ES-I3 (cell line): ENCODE measurements around the gene LRCH2.
"Not testable (repeated sequence)": the region's sequence is repeated elsewhere in the genome, so short reads cannot be mapped to it uniquely, and the experiment has no call there.

Source experiments
- H3K36me3 ChIP-seq: 2 replicates; pipeline ENCODE4 v1.6.1; 2013; ENCODE audit warnings: mild to moderate bottlenecking, low read length, control low read depth, moderate library complexity; ENCODE audit not compliant: insufficient read depth
- H3K4me1 ChIP-seq: 2 replicates; pipeline ENCODE4 v1.6.1; 2013; ENCODE audit warnings: mild to moderate bottlenecking, control low read depth, low read length; ENCODE audit not compliant: insufficient read depth
- H3K9ac ChIP-seq: 2 replicates; pipeline ENCODE4 v1.6.1; 2013; ENCODE audit warnings: low read depth, mild to moderate bottlenecking, low read length, moderate library complexity
- H3K9me3 ChIP-seq: 2 replicates; pipeline ENCODE4 v1.6.1; 2013; ENCODE audit warnings: mild to moderate bottlenecking, low read length, moderate library complexity; ENCODE audit not compliant: control insufficient read depth, insufficient read depth

LRCH2 gene

DNA sequence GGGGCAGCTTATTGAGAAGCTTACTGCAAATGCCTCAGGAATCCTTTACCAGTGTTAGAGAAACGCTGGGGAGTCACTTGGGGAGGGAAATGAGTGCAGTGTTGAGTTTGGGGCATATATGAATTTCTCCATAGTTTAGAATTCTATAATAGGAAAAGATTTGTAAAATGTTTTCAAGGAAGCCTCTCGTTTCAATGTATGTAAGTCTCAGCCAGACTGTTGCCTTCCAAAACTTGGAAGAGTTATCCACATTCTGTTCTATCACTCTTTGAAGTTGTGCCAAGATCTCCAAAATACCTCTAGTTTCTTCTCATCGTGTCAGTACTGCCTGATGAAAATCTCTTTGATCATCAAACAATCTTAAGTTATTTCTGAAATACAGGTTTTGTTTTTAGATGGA, 565 bp upstream of the LRCH2 start:
- no peaks in the 10 kb centered on the region for H3K9me3 ChIP-seq
- H3K9ac ChIP-seq: peak overlapping the region; percentile 52
- peaks cover 11% of the 10 kb centered on the region for H3K4me1 ChIP-seq
- H3K36me3 ChIP-seq: no peaks in the 10 kb centered on the region

DNA sequence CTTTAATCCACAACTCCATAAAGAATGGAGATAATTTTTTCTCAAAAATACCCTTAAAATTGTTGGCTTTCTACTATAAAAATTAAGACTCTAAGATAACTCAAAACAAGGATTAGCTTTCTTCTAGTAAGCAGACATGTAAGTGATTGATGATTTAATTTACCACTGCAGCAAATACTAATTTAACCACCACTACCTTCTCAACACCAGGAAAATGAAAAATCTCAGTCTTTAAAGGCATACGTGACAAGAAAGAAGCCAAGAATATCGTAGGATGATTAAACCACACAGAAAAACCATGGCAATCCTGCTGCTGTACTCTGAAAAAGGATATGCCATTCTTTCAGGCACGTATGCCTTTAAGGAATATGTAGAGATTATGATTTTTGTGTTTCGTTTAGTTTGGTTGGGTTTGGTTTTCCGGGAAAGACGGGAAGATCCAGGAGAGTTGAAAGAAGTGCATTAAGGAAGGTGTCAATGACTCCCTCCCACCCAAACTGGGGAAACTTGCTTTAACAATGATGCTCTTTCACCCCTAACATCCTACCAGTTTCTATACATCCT, 881 bp downstream of the LRCH2 start:
- Histone ChIP-seq H3K9me3 (no peaks in the 10 kb centered on the region), H3K9ac (peak overlapping the region; percentile 52; the same call in 1 of the 2 replicates), H3K36me3 (no peaks in the 10 kb centered on the region), H3K4me1 (peaks cover 12% of the 10 kb centered on the region)

DNA sequence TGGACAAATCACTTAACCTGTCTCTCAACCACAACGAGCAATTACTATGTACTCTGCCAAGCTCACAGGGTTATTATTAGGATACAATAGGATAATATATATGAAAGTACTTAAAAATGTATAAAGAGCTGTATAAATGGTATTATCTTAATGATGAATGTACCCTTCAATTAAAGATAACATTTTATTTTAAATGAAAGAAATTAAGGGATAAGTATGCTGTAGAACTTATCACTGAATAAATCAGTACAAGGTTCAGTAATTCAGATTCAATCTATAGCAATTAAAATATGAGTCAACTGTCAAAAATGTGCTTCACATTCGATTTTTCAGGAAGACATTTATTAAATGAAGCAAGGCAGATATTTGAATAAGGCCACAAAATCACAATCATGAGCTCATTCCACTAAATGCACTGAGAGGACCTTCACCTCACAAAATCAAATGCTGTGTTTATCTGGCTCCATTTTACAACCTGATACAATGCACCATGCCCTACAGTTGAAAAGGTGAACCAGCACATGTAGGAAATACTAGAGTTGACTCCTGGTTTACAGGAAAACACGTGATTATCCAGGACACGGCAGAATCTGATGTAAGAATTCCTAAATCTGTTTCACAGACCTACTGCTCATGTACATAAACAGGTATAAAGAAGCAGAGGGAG, 4.4 kb downstream of the LRCH2 start:
- H3K9ac ChIP-seq: no peak overlapping the region
- H3K4me1 ChIP-seq: peaks cover 12% of the 10 kb centered on the region
- H3K9me3 ChIP-seq: no peaks in the 10 kb centered on the region
- no peaks in the 10 kb centered on the region for H3K36me3 ChIP-seq

DNA sequence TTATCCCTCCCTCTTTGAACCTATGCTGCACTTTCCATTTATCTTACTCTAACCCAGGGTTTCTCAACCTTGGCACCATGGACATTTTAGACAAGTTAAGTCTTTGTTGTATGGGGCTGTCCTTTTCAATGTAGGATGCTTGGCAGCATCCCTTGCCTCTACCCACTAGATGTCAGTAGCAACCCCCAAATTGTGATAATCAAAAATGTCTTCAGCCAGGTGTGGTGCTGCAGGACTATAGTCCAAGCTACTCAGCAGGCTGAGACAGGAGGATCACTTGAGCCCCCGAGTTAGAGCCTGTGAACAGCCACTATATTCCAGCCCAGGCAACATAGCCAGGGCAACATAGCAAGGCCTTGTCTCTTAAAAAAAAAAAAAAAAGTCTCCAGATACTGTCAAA, 7.0 kb downstream of the LRCH2 start:
- Histone ChIP-seq H3K9me3 (no peaks in the 10 kb centered on the region), H3K9ac (no peak overlapping the region), H3K36me3 (no peaks in the 10 kb centered on the region), H3K4me1 (peaks cover 10% of the 10 kb centered on the region; the same call in 1 of the 2 replicates)

DNA sequence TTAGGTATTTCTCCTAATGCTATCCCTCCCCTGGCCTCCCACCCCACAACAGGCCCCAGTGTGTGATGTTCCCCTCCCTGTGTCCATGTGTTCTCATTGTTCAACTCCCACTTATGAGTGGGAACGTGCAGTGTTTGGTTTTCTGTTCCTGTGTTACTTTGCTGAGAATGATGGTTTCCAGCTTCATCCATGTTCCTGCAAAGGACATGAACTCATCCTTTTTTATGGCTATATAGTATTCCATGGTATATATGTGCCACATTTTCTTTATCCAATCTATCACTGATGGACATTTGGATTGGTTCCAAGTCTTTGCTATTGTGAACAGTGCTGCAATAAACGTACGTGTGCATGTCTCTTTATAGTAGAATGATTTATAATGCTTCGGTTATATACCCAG, 16.6 kb downstream of the LRCH2 start:
- H3K36me3 ChIP-seq, H3K9ac ChIP-seq, H3K4me1 ChIP-seq, H3K9me3 ChIP-seq: not testable (repeated sequence)

DNA sequence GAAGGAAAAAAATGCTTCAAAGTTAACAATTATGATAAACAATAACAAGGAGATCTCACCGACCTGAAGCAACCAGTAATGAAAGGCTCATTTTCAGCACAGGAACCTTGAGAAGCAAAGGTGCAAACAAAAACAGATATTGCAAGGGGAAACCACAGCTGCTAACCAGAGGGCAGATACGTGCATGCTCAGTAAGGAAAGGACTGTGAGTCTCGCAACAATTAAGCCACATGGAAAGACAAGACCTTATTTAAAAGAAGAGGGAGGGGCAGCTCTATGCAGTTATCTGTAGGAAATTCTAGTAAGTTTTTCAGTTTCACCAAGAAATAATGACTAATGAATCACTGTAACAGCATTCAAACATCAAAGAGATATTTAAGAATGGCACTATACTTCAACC, 19.3 kb downstream of the LRCH2 start:
- Histone ChIP-seq H3K4me1 (no peaks in the 10 kb centered on the region; the same call in 1 of the 2 replicates), H3K9me3 (no peaks in the 10 kb centered on the region)

DNA sequence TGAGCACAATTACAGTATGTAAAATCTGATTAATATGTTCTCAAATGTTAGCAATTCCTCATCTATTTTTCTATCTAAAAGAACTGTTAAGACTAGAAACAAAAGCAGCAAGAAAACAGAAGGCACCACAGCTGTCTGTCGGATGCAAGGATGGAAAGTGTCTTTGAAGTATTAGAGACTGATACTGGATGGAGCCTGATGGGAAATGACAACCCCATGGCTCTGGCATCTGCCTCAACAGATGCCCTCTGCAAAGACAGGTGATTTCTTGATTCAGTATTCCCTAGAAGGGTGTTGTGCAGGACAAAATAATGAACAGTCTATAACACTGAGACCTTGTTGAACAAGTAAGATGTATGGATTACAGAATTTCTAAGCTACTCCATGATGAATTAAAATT, 19.7 kb downstream of the LRCH2 start:
- no peaks in the 10 kb centered on the region; the same call in 1 of the 2 replicates for H3K4me1 ChIP-seq
- H3K9me3 ChIP-seq: no peaks in the 10 kb centered on the region
- H3K9ac ChIP-seq: no peak overlapping the region
- H3K36me3 ChIP-seq: no peaks in the 10 kb centered on the region

More for the DNA sequence above, 19.3 kb downstream of the LRCH2 start:
- no peaks in the 10 kb centered on the region for H3K36me3 ChIP-seq
- no peak overlapping the region for H3K9ac ChIP-seq

DNA sequence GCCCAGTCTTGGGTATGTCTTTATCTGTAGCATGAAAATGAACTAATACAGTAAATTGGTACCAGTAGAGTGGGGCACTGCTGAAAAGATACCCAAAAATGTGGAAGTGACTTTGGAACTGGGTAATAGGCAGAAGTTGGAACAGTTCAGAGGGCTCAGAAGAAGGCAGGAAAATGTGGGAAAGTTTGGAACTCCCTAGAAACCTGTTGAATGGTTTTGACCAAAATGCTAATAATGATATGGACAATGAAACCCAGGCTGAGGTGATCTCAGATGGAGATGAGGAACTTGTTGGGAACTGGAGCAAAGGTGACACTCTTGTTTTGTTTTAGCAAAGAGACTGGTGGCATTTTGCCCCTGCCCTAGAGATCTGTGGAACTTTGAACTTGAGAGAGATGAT, 24.3 kb downstream of the LRCH2 start:
- not testable (repeated sequence) for H3K36me3 ChIP-seq, H3K4me1 ChIP-seq, H3K9ac ChIP-seq, H3K9me3 ChIP-seq

DNA sequence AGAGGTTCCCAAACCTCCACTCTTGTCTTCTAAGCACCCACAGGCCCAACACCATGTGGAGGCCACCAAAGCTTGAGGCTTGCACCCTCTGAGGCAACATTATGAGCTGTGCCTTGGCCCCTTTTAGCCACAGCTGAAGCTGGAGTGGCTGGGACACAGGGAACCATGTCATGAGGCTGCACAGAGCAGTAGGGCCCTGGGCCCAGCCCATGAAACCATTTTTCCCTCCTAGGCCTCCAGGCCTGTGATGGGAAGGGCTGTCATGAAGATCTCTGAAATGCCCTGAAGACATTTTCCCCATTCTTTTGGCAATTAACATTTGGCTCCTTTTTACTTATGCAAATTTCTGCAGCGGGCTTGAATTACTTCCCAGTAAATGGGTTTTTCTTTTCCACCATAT, 29.9 kb downstream of the LRCH2 start:
- Histone ChIP-seq H3K9me3 (peaks cover 18% of the 10 kb centered on the region), H3K36me3 (no peaks in the 10 kb centered on the region), H3K9ac (no peak overlapping the region), H3K4me1 (no peaks in the 10 kb centered on the region)

DNA sequence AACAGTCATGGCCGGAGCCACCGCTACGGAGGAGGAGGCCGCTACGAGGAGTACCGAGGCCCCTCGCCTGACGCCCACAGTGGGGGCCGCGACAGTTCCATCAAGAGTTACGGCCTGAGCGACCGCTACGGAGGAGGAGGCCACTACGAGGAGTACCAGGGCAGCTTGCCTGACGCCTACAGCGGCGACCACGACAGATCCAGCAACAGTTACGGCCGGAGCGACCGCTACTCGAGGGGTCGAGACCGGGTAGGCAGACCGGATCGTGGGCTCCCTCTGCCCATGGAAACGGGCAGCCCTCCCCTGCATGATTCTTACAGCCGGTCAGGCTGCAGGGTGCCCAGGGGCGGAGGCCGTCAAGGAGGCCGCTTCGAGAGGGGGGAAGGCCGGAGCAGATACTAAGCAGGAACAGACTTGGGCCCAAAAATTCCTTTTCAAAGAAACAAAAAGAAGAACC, 41.6 kb downstream of the LRCH2 start:
- Histone ChIP-seq H3K36me3 (no peaks in the 10 kb centered on the region), H3K9me3 (no peaks in the 10 kb centered on the region; the same call in 1 of the 2 replicates), H3K9ac (no peak overlapping the region), H3K4me1 (no peaks in the 10 kb centered on the region)

DNA sequence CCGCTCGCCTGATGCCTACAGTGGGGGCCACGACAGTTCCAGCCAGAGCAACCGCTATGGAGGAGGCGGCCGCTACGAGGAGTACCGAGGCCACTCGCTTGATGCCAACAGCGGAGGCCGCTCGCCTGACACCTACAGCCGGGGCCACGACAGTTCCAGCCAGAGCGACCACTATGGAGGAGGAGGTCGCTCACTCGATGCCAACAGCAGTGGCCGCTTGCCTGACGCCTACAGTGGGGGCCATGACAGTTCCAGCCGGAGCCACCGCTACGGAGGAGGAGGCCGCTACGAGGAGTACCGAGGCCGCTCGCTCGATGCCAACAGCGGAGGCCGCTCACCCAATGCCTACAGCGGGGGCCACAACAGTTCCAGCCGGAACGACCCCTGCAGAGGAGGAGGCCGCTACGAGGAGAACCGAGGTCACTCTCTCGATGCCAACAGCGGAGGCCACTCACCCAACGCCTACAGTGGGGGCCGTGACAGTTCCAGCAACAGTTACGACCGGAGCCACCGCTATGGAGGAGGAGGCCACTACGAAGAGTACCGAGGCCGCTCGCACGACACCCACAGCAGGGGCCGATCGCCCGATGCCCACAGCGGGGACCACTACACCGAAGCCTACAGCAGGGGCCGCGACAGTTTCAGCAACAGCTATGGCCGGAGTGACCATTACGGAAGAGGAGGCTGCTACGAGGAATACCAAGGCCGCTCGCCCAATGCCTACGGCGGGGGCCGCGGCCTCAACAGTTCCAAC, 42.2 kb downstream of the LRCH2 start:
- H3K9ac ChIP-seq: no peak overlapping the region
- H3K36me3 ChIP-seq: no peaks in the 10 kb centered on the region
- H3K9me3 ChIP-seq: no peaks in the 10 kb centered on the region; the same call in 1 of the 2 replicates

DNA sequence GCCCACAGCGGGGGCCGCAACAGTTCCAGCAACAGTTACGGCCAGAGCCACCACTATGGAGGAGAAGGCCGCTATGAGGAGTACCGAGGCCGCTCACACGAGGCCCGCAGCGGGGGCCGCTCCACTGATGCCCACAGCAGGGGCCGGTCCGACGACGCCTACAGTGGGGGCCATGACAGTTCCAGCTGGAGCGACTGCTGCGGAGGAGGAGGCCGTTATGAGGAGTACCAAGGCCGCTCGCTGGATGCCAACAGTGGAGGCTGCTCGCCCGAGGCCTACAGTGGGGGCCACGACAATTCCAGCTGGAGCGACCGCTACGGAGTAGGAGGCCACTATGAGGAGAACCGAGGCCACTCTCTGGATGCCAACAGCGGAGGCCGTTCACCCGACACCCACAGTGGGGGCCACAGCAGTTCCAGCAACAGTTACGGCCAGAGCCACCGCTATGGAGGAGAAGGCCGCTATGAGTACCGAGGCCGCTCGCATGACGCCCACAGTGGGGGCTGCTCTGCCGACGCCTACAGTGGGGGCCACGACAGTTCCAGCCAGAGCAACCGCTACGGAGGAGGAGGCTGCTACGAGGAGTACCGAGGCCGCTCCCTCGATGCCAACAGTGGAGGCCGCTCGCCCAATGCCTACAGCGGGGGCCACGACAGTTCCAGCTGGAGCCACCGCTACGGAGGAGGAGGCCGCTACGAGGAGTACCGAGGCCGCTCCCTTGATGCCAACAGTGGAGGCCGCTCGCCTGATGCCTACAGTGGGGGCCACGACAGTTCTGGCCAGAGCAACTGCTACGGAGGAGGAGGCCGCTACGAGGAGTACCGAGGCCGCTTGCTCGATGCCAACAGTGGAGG, 43.0 kb downstream of the LRCH2 start:
- H3K9me3 ChIP-seq: no peaks in the 10 kb centered on the region; the same call in 1 of the 2 replicates
- H3K9ac ChIP-seq: no peak overlapping the region
- H3K4me1 ChIP-seq: no peaks in the 10 kb centered on the region
- no peaks in the 10 kb centered on the region for H3K36me3 ChIP-seq

More for the DNA sequence above, 42.2 kb downstream of the LRCH2 start:
- no peaks in the 10 kb centered on the region for H3K4me1 ChIP-seq

DNA sequence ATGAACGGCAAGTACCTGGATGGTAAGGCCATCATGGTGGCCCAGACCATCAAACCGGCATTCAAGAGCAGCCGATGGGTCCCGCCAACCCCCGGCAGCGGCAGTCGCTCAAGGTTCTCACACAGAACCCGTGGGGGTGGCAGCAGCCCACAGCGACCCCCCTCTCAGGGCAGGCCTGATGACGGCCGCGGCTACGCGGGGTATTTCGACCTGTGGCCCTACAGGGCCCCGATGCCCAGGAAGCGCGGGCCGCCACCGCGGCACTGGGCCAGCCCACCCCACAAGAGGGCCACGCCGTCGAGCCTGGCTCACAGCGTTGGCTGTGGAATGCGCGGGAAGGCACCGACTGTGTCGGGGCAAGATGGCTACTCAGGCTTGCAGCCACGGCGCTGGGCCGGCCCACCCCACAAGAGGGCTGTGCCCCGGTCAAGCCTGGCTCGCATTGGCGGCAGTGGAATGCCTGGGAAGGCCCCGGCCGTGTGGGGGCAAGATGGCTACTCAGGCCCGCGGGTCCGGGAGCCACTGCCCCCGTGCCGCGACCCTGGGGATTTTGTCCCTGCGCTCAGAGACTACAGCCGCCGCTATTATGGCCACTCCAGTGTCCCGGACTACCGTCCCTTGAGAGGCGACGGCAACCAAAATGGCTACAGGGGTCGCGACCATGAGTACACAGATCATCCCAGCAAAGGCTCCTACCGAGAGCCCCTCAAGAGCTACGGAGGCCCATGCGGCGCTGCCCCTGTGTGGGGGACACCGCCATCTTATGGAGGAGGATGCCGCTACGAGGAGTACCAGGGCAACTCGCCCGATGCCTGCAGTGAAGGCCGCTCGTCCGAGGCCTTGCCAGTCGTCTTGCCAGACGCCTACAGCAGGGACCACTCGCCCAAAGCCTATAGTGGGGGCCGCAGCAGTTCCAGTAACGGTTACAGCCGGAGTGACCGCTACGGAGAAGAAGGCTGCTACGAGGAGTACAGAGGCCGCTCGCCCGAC, 44.0 kb downstream of the LRCH2 start:
- Histone ChIP-seq H3K4me1 (no peaks in the 10 kb centered on the region), H3K9me3 (no peaks in the 10 kb centered on the region; the same call in 1 of the 2 replicates), H3K36me3 (no peaks in the 10 kb centered on the region), H3K9ac (no peak overlapping the region)
